NCI-H460 (cell line): ENCODE measurements around the gene P4HA1. TPM values are rescaled to one million over a fixed set of nuclear protein-coding genes. Genes with fewer than 3 reads are reported as not detected.
"Not testable (repeated sequence)": the region's sequence is repeated elsewhere in the genome, so short reads cannot be mapped to it uniquely, and the experiment has no call there.

ENCODE experiments used
- DNase-seq: peaks from one replicate; pipeline ENCODE4 v3.0.0-alpha.2; 2016; ENCODE audit warnings: low read depth; ENCODE audit errors: extremely low read depth
- polyA plus RNA-seq: library from polyadenylated mRNA; depleted of rRNA; stranded (reverse); fragments of >200 nt; gene quantifications from 2 replicates; pipeline ENCODE4 v1.2.3, GENCODE V29; 2014; cell fraction: nucleus; rRNA removed
- total RNA-seq: library from RNA; depleted of rRNA; stranded (reverse); fragments of >200 nt; shearing (Covaris generic); gene quantifications from 2 replicates; pipeline ENCODE4 v1.2.3, GENCODE V29; 2014; rRNA removed

P4HA1 gene
- 212 and 220 TPM in 2 replicates for total RNA-seq
- polyA plus RNA-seq: 107 and 114 TPM in 2 replicates

DNA sequence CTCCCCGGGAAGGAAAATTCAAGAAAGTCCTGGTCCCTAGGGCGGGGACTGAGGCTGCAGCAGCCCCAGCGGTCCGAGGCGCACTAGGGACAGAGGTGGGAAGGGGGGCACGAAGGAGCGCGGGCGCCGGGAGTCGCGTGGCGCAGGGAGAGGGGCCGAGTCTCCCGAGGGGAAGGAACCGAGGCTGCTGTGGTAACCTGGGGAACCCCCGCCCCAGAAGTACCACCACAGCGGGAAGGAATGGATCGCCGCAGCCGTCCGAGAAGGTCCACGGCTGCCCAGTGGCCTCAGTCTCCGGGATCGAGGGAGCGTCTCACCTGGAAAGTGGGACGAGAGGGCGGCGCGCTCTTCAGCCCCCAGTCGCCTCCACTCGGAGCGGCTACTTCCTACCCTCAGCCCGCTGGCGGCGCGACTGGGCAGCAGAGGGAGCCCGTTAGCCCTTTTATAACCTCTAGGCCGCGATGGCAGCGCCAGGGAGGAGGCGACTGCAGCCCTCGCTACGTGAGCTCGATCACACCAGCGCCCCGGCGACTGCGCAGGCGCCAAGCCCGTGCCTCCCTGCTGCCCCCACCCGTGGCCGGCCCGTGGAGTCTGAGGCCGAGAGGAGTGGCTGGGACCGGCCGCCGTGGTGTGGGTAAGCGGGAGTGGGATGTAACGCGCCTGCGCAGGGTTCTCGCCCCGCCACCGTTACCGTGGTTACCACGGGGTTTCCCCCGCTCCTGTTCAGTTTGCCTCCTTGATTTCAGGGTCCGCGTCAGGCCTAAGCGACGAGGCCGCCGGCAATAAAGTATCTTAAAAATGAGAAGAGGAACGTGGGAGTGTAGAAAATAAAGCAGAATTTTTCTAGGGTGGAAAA is at the start of gene P4HA1:
Gene P4HA1, minus strand, starts transcription at position 418 of the 856 bp plus-strand sequence. CDS start 21,983 bp downstream, outside the sequence.
- DNase-seq: peak; percentile 97

DNA sequence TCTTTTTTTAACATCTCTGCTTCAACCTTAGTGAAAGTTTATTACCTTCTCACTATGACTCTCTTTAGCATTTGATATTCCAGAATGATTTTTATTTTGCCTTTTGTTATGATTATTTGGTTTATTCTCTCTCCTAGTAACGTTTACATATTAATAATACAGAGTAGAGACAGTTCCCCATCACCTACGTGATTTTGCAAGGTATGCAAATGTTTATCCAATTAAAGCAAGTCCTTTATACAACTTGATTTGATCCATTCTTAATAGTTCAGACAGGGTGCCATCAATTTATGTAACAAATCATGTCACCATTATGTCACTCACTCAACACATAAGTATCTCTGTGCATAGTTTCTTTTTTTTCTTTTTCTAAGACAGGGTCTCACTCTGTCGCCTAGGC is 44.9 kb upstream of the P4HA1 start:
- no peak for DNase-seq

DNA sequence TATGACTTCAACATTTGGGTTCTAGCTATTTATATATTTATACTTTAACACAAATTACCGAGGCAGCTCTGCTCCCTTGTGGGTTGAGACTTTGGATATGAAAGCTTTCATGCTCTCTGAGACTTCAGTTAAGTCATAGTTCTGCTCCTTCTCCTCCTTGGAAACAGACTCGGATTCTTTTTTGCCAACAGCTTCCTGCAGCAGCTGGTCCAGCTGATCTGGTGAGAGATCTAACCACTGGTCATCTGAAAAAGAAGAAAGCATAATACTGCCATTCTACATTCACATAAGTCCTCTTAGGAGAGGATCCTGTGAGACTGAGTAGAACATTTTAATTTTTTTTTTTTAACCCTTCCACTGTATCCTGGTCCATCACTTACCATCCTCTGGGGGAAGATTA is 42.6 kb upstream of the P4HA1 start:
- no peak for DNase-seq

DNA sequence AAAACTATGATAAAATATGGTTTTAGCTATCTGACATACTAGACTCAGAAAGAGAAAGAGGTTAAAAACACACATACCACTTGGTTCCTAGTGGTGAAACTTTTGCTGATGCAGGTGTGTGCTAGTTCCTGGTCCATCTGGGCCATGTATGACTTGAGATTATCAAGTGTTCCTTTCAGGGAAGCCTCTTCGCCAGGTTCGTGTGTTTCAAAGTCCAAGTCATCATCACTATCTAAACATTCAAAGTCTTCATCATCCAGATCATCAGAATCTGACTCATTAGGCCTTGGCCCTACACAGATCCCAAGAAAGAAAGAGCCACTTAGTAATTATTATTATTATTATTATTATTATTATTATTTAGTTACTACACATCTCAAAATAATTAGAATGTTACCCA is 40.0 kb upstream of the P4HA1 start:
- no peak for DNase-seq

DNA sequence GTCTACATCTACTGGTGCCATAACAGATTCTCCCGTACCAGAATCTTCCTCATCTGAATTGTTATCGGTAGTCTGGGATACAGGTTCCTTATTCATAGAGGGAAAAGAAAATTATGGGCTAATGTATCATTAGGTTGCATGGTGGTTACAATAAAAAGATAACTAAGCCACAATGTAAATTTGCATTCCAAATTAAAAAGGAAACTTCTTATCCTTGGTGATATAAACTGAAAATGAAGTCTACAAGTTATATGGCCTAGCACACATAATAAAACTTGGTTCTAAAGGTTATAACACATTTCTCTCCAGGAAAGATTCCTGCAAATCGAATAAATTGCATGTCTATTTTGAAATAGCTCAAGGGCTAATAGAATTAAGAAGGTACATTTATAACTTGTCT is 38.1 kb upstream of the P4HA1 start:
- no peak for DNase-seq

DNA sequence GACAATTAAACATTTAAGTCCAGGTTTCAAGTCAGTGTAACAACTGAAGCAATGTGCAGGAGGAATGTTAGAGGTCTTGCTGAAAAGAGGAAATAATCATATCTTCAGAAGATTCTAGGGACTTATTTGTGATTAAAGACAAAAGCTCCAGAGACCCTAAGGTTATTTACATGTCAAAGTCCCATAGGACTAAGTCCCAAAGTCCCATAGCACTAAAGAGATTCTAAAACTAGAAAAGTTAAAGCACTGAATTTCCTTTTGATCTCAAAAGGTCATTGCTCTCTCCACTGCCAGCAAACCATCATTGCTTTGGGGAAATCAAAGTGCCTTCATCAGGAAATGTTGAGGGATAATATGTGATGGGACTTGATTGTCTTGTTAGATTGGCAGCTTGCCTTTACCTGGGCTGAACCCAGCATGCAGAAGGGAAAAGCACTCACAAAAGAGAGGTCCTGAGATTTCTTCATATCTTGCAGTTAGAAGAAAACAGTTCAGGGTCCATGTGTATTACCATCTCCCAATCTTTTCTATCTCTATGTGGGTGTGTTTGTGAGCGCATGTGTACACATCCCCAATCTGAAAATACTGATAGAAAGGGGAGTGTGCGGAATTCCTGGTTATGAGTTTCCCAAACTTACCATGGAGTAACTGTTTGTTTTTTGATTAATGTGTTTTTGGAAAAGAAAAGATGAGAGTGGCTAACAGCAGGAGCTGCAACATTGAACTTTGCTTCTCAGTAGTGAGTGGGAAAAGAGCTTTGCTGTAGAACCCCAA is 35.4 kb upstream of the P4HA1 start:
- DNase-seq: no peak

DNA sequence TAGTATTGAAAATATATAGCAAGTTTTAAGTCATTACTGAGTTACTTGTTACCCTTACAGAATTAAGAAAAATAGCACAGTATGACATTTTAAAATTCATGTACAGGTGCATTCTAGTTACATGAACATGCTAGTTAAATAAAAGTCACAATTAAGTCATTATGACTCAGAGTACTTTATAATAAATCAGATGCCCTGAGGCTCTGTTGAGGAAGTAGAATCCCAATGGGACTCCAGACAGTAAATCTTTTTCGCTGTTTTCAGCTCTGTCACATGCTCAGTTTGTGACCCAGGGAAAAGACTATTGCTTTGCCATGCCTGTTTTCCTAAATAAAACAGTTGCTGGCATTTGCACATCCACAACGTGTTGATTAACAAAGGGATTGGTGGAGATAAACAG is 34.6 kb upstream of the P4HA1 start:
- no peak for DNase-seq

DNA sequence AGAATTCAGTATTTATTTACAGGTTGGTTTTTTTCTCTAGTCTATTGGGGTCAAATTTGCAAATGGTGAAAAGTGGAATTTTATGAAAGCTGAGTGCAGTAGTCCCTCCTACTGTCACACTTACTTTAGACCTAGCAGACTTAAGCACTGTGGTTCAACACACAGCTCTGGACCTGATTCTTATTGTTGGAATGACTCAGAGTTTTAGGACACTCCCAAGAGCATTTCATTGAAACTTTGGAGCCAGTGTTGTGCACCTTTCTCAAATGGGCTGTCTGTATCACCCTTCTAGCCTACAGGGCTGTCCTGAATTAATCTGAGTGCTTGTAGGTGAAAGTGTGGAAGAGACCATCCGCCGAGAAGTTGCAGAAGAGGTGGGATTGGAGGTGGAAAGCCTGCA is 29.7 kb upstream of the P4HA1 start:
- no peak for DNase-seq

DNA sequence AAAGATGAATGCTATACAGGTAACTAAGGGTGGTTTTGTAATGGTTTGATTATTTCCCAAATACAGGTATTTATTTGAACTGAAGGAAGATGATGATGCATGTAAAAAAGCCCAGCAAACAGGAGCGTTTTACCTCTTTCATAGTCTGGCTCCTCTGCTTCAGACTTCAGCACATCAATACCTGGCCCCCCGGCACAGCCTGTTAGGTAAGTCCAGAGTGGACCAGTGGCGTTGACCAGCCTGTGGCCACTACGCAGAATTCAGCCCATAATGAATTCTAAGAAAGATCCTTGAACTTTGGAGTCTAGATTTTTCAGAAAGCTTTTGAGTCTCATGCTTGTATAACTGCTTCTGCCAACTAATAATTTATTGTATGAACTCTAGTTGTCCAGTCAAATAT is 23.3 kb upstream of the P4HA1 start:
- DNase-seq: no peak

DNA sequence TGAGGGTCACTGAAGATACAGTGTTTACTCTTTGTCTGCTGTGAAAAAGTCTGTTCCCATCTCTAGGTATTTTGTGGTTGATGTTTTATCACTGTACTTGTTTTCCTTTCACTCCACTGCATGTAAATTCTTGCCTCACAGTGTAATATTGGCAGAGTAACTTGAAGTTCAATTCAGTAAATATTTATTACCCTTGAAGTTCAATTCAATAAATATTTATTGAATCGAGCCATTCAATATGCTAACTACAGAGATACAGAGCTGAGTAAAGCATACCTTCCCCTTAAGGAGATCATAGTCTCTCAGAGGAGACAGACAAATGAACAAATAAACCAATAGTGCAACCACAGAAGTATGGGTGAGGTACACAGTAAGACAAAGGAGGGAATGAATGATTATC is 22.8 kb upstream of the P4HA1 start:
- DNase-seq: no peak

DNA sequence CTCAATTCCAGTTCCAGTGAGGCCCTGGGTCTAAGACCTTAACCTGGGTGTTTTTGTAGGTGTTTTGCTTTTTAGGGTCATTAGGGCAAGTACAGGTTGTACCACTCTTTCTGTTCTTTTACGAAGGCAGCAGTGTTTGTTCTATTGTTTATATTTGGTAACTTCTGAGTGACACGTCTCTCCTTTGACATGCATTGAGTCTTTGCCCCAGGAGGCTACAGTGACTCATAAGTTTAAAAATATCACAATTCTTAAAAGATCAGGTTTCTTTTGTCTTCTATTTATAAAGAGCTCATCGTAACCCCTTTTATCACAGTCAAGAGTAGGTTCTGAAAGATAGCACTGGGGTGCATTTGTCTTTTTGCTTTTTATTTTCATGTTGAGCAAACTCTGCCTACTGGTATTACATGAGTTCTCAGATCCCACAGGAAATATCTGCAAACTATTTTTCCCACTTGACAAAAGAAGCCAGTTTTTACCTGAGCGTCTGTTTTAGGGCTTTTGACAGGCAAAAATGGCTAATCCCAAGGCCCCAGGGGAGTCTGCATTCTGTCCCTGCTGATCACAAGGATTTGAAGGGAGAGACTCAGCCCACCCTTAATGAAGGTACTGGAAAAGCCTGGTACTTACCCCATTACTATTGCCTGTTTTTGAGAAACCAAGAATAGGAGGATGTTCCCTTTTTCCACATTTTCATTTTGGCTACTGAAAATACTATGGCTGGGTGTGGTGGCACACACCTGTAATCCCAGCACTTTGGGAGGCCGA is 21.5 kb upstream of the P4HA1 start:
- no peak for DNase-seq

DNA sequence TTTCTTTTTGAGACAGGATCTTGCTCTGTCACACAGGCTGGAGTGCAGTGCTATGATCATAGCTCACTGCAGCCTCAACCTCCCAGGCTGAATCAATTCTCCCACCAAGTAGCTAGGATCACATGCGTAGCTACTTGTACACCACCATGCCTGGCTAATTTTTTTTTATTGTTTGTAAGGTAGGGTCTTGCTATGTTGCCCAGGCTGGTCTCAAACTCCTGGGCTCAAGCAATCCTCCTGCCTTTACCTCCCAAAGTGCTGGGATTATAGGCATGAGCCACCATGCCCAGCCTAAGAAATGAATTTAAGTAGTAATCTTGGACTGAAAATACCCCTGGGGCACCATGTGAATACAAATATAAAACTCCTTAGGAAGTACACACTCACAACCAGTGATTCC is 19.4 kb upstream of the P4HA1 start:
- DNase-seq: no peak

DNA sequence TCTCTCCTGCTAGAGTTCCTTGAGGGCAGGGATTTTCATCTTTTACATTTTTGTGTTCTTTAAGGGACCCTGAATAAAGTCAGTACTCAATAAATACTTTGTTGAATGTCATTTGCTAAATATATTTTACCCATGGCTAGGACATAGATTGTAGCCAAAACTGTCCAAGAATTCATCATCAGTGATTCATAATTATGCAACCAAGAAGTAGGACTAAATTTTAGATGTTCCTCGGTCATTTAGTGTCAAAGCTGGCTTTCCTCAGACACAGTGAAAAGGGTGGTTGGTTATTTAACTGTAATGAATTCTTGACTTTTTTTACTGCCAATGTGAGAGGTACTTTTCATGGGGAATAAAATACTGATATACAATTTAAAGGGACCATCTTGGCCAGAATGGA is 16.9 kb upstream of the P4HA1 start:
- DNase-seq: no peak

DNA sequence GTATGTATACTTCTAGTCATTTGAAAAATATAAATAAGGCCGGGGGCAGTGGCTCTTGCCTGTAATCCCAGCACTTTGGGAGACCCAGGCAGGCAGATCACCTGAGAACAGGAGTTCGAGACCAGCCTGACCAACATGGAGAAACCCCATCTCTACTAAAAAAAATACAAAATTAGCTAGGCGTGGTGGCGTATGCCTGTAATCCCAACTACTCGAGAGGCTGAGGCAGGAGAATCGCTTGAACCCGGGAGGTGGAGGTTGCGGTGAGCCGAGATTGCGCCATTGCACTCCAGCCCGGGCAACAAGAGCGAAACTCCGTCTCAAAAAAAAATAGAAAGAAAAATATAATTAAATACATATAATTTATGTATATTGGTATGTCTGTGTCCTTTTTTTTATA is 15.4 kb upstream of the P4HA1 start:
- not testable (repeated sequence) for DNase-seq

DNA sequence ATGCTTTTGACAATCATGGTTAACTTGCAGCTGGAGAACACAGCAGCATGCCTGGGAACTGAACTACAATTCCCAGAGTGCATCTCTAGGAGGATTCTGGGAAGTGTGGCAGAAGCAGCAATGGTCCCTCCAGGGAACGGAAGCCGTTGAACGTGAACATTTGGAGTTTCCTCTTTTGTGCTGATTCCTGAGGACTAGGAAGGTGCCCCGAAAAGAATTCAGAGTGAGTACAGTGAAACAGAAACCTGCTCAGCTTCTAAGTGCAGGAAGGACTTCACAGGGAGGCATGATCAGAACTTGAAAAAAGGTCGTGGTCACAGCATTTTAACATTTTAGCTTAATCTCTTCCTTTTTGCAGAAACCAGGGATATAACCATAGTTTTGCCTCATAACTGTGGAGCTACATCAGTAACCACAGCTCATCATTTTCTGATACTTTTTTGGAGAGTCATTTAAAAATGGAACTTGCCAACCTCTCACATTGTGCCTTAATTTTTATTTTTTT is 13.7 kb upstream of the P4HA1 start, which contains the start of gene NUDT13:
Gene NUDT13, plus strand, starts transcription at position 111 of the 505 bp plus-strand sequence. CDS start 3,911 bp downstream, outside the sequence.
- peak; percentile 75 for DNase-seq

DNA sequence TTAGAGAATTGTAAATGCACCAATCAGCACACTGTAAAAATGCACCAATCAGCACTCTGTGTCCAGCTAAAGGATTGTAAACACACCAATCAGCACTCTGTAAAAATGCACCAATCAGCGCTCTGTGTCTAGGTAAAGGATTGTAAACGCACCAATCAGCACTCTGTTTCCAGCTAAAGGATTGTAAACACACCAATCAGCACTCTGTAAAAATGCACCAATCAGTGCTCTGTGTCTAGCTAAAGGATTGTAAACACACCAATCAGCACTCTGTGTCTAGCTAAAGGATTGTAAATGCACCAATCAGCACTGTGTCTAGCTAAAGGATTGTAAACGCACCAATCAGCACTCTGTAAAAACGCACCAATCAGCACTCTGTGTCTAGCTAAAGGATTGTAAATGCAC is 12.6 kb upstream of the P4HA1 start:
- not testable (repeated sequence) for DNase-seq

DNA sequence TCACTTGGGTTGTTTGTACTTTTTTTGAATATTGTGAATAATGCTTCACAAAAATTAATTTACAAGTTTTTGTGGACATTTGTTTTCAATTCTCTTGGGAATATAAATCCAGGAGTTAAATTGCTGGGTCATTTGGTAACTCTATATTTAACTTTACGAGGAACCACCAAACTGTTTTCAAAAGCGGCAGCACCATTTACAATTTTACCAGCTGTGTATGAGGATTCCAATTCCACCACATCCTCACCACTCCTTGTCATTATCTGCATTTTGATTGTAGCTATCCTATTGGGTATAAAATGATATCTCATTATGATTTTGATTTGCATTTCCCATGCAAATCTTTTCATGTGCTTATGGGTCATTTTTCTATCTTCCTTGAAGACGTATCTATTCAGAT is 9.6 kb upstream of the P4HA1 start:
- DNase-seq: no peak

DNA sequence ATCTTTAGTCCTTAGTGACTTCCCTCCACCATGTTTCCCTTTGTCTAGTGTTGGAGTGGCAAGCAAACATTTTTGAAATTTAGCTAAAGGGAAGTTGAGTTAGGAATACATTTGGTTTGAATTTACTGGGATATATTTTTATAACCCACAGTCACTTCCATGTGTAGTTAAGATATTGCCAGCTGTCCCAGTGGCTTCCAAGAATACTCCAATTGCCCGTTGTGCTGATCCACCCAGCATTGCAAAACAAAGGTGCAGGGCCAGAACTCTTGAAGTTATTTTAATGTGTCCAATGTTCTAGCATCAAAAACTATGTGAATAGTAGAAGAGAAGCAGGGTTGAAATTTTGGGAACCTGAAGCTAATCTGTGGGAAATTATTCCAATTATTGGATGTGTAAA is 2.5 kb upstream of the P4HA1 start:
- no peak for DNase-seq

DNA sequence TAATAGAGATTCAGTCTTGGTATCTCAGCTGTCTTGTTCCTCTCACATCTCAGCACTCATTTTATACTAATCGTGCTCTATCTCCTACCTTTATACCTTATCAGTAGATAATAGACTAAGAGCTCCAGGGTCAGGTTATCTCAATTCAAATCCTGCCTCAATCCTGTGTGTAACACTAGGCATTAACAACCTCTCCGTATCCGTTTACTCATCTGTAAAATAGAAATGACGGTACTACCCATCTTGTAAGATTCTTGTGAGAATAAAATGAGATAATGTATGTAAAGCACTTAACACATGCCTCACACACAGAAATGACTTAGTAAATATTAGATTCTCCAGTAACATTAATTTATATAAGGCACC is 622 bp upstream of the P4HA1 start:
- no peak for DNase-seq

DNA sequence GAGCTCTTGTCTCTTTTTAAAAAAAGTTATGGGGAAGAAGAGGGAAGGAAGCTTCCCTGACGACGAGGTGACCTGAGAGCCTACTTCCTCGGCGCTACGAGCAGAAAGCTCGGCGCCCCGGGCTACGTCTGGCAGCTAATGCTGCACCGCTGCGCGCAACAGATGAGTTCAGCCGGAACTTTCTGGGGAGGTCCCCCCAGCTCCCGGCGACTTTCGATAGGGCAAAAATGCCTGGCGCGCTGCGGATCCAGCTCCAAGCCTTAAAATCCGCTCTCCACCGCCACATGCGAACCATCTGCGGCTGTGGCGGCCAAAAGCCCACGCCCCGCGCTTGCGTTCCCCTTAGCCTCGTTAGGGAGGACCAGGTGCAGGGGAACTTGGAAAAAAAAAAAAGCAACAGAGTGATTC is 621 bp downstream of the P4HA1 start:
- peak; percentile 56 for DNase-seq
